ENCODE data around the gene WWTR1.

DNA sequence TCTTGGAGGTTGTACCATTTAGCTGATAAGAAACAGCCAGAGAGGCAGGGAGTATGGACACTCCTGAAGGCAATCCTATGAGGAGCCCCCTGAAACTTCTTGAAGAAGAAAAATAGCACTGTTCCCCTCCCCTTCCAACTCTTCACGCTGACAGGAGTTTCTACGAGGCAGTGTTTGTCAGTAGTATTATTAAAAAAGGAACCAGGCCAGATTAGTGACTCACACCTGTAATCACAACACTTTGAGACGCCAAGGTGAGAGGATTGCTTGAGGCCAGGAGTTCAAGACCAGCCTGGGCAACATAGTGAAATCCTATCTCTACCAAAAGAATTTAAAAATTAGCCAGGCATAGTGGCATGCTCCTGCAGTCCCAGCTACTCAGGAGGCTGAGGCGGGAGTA lies 38.7 kb downstream of the WWTR1 start:
- TF ChIP-seq, protein P1, sequence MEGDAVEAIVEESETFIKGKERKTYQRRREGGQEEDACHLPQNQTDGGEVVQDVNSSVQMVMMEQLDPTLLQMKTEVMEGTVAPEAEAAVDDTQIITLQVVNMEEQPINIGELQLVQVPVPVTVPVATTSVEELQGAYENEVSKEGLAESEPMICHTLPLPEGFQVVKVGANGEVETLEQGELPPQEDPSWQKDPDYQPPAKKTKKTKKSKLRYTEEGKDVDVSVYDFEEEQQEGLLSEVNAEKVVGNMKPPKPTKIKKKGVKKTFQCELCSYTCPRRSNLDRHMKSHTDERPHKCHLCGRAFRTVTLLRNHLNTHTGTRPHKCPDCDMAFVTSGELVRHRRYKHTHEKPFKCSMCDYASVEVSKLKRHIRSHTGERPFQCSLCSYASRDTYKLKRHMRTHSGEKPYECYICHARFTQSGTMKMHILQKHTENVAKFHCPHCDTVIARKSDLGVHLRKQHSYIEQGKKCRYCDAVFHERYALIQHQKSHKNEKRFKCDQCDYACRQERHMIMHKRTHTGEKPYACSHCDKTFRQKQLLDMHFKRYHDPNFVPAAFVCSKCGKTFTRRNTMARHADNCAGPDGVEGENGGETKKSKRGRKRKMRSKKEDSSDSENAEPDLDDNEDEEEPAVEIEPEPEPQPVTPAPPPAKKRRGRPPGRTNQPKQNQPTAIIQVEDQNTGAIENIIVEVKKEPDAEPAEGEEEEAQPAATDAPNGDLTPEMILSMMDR (IDR thresholded peaks at IDR 0.05) = no peak
- no peak for TF ChIP-seq POLR2A (IDR thresholded peaks at IDR 0.05)

Measured in uterus (tissue), 2 donors.